T-helper 1 cell (primary cell): Measurements from ENCODE around the gene CXCL16.
"Not testable (repeated sequence)": the region's sequence is repeated elsewhere in the genome, so short reads cannot be mapped to it uniquely, and the experiment has no call there.

Experiments
- DNase-seq, 5 donors: peaks; one replicate each; pipeline ENCODE4 v3.0.0-alpha.2; 2012 to 2020

CXCL16 gene

GRCh38 chr17:4720787-4721186 lies 18.9 kb downstream of the CXCL16 start:
- no peak for DNase-seq

- DNase-seq: no peak
Observed at GRCh38 chr17:4719684-4720221, 20.0 kb downstream of the CXCL16 start.

GRCh38 chr17:4719146-4719545 lies 20.6 kb downstream of the CXCL16 start:
- DNase-seq: no peak

GRCh38 chr17:4718276-4718675 lies 21.5 kb downstream of the CXCL16 start:
- DNase-seq: no peak

GRCh38 chr17:4717791-4718190 lies 21.9 kb downstream of the CXCL16 start:
- DNase-seq: no peak

GRCh38 chr17:4716081-4716480 lies 23.6 kb downstream of the CXCL16 start:
- DNase-seq: no peak

GRCh38 chr17:4715063-4715744 lies 24.5 kb downstream of the CXCL16 start:
- DNase-seq: peak in 4 of 5 donors; percentile 32 to 75 (median 34)

- not testable (repeated sequence) for DNase-seq
Observed at GRCh38 chr17:4714340-4715062, 25.2 kb downstream of the CXCL16 start.

GRCh38 chr17:4712526-4712925 lies 27.2 kb downstream of the CXCL16 start:
- no peak for DNase-seq

GRCh38 chr17:4711661-4712181 lies 28.0 kb downstream of the CXCL16 start:
- DNase-seq: no peak

- peak in 3 of 5 donors; percentile 14 to 78 (median 20) for DNase-seq
Observed at GRCh38 chr17:4710693-4711634, 28.8 kb downstream of the CXCL16 start.

GRCh38 chr17:4709794-4710692 lies 29.7 kb downstream of the CXCL16 start, which contains the start of gene ARRB2:
ARRB2 (plus strand) TSS chr17:4710632; CDS start chr17:4710722, 90 bp downstream.
- DNase-seq: peak; percentile 97 to 100 (median 99)

GRCh38 chr17:4708436-4708835 lies 31.3 kb downstream of the CXCL16 start:
- DNase-seq: peak in 4 of 5 donors; percentile 15 to 69 (median 32)

- DNase-seq: no peak
Observed at GRCh38 chr17:4706121-4706520, 33.6 kb downstream of the CXCL16 start.

GRCh38 chr17:4704991-4705390 lies 34.7 kb downstream of the CXCL16 start:
- DNase-seq: no peak

GRCh38 chr17:4704574-4704907 lies 35.2 kb downstream of the CXCL16 start:
- not testable (repeated sequence) for DNase-seq

GRCh38 chr17:4703330-4703691 lies 36.4 kb downstream of the CXCL16 start:
- no peak for DNase-seq

GRCh38 chr17:4701116-4701515 lies 38.6 kb downstream of the CXCL16 start:
- no peak for DNase-seq

GRCh38 chr17:4699401-4700056 lies 40.2 kb downstream of the CXCL16 start:
- DNase-seq: not testable (repeated sequence)

- peak in 2 of 5 donors; percentile 16 to 77 for DNase-seq
Observed at GRCh38 chr17:4696437-4696805, 43.3 kb downstream of the CXCL16 start.

GRCh38 chr17:4693416-4693815 lies 46.3 kb downstream of the CXCL16 start:
- DNase-seq: no peak
